ENCODE measurements around the gene POR.

- TF ChIP-seq POLR2A (IDR thresholded peaks at IDR 0.05): no peak
- TF ChIP-seq, protein P1, sequence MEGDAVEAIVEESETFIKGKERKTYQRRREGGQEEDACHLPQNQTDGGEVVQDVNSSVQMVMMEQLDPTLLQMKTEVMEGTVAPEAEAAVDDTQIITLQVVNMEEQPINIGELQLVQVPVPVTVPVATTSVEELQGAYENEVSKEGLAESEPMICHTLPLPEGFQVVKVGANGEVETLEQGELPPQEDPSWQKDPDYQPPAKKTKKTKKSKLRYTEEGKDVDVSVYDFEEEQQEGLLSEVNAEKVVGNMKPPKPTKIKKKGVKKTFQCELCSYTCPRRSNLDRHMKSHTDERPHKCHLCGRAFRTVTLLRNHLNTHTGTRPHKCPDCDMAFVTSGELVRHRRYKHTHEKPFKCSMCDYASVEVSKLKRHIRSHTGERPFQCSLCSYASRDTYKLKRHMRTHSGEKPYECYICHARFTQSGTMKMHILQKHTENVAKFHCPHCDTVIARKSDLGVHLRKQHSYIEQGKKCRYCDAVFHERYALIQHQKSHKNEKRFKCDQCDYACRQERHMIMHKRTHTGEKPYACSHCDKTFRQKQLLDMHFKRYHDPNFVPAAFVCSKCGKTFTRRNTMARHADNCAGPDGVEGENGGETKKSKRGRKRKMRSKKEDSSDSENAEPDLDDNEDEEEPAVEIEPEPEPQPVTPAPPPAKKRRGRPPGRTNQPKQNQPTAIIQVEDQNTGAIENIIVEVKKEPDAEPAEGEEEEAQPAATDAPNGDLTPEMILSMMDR (IDR thresholded peaks at IDR 0.05): no peak
Observed at GRCh38 chr7:75948179-75948578, 33.2 kb downstream of the POR start.
